Neuronal stem cell (in vitro differentiated cells): ENCODE measurements around the gene PRTFDC1. TPM values are rescaled to one million over a fixed set of nuclear protein-coding genes. Genes with fewer than 3 reads are reported as not detected.

ENCODE experiments used
- DNase-seq: peaks from one replicate; pipeline ENCODE4 v3.0.0-alpha.2; 2013; ENCODE audit warnings: low spot score
- H2AFZ ChIP-seq: one replicate; pipeline ENCODE4 v1.6.1; 2013; ENCODE audit warnings: mild to moderate bottlenecking, low read length, inconsistent platforms
- H2AK5ac ChIP-seq: 2 replicates; pipeline ENCODE4 v1.6.1; 2013; ENCODE audit warnings: low read depth, mild to moderate bottlenecking, inconsistent platforms, low read length, moderate library complexity, mixed read lengths
- H2BK120ac ChIP-seq: 2 replicates; pipeline ENCODE4 v1.6.1; 2013; ENCODE audit warnings: low read depth, mild to moderate bottlenecking, inconsistent platforms, low read length, moderate library complexity, mixed read lengths
- H2BK12ac ChIP-seq: one replicate; pipeline ENCODE4 v1.6.1; 2013; ENCODE audit warnings: low read length, inconsistent platforms
- H2BK15ac ChIP-seq: 2 replicates; pipeline ENCODE4 v1.6.1; 2013; ENCODE audit warnings: mild to moderate bottlenecking, low read length, inconsistent platforms, mixed read lengths
- H2BK5ac ChIP-seq: one replicate; pipeline ENCODE4 v1.6.1; 2013; ENCODE audit warnings: inconsistent platforms, mild to moderate bottlenecking, low read length, moderate library complexity
- H3K14ac ChIP-seq: one replicate; pipeline ENCODE4 v1.6.1; 2013; ENCODE audit warnings: low read length, inconsistent platforms
- H3K18ac ChIP-seq: 2 replicates; pipeline ENCODE4 v1.6.1; 2013; ENCODE audit warnings: low read length, inconsistent platforms
- H3K23ac ChIP-seq: 2 replicates; pipeline ENCODE4 v1.6.1; 2013; ENCODE audit warnings: low read depth, mild to moderate bottlenecking, mixed read lengths, low read length, inconsistent platforms; ENCODE audit not compliant: poor library complexity
- H3K27ac ChIP-seq: replicated peaks from 3 replicates; pipeline ENCODE4 v1.5.1; 2013; ENCODE audit warnings: low read length, inconsistent platforms
- H3K27me3 ChIP-seq, 3 experiments: 2 replicates each; pipeline ENCODE4 v1.6.1; 2013; ENCODE audit warnings: low read length in 3 of 3, mild to moderate bottlenecking in 2 of 3, inconsistent platforms in 1 of 3, low read depth in 1 of 3, mixed read lengths in 1 of 3, moderate library complexity in 1 of 3; ENCODE audit not compliant: control insufficient read depth in 3 of 3, insufficient read depth in 3 of 3
- H3K36me3 ChIP-seq, 2 donors: replicated peaks in 1 of 2; 2 replicates each; pipeline ENCODE4 v1.6.1; 2013; ENCODE audit warnings: low read length in 2 of 2; ENCODE audit not compliant: control insufficient read depth in 2 of 2, insufficient read depth in 2 of 2
- H3K4ac ChIP-seq: 2 replicates; pipeline ENCODE4 v1.6.1; 2013; ENCODE audit warnings: inconsistent platforms, mild to moderate bottlenecking, low read length, moderate library complexity
- H3K4me1 ChIP-seq, 2 donors: 1 replicate in 1 of 2; 2 replicates in 1 of 2; pipeline ENCODE4 v1.6.1; 2013; ENCODE audit warnings: low read length in 2 of 2, low read depth in 1 of 2; ENCODE audit not compliant: control insufficient read depth in 2 of 2, insufficient read depth in 1 of 2
- H3K4me2 ChIP-seq: one replicate; pipeline ENCODE4 v1.6.1; 2013; ENCODE audit warnings: mild to moderate bottlenecking, low read length, inconsistent platforms; ENCODE audit not compliant: insufficient read depth, poor library complexity, severe bottlenecking
- H3K4me3 ChIP-seq, 2 donors: 2 replicates each; pipeline ENCODE4 v1.5.1; 2013; ENCODE audit warnings: low read length in 2 of 2, mild to moderate bottlenecking in 2 of 2, inconsistent platforms in 1 of 2, moderate library complexity in 1 of 2
- H3K79me1 ChIP-seq: one replicate; pipeline ENCODE4 v1.6.1; 2013; ENCODE audit warnings: low read depth, mild to moderate bottlenecking, inconsistent platforms, low read length, moderate library complexity
- H3K9ac ChIP-seq: one replicate; pipeline ENCODE4 v1.6.1; 2013; ENCODE audit warnings: mild to moderate bottlenecking, low read depth, low read length, inconsistent platforms; ENCODE audit not compliant: poor library complexity
- H3K9me3 ChIP-seq, 2 donors: replicated peaks in 1 of 2; 2 replicates each; pipeline versions ENCODE3 to v1.6.1; 2013; ENCODE audit warnings: low read length in 2 of 2, mild to moderate bottlenecking in 2 of 2, inconsistent platforms in 1 of 2, low read depth in 1 of 2, mixed read lengths in 1 of 2, moderate library complexity in 1 of 2; ENCODE audit not compliant: control insufficient read depth in 2 of 2, insufficient read depth in 1 of 2
- H4K8ac ChIP-seq: one replicate; pipeline ENCODE4 v1.6.1; 2013; ENCODE audit warnings: low read depth, mild to moderate bottlenecking, inconsistent platforms, low read length, moderate library complexity
- H4K91ac ChIP-seq: one replicate; pipeline ENCODE4 v1.6.1; 2013; ENCODE audit warnings: low read length, low read depth, mild to moderate bottlenecking, inconsistent platforms; ENCODE audit not compliant: poor library complexity
- WGBS, 2 donors: extraction: QIAGEN DNeasy Blood & Tissue Kit; methylation state at CpG; one replicate each; pipeline ENCODE4 v1.1.7; 2013; ENCODE audit warnings: missing lambda C conversion rate in 2 of 2, mixed read lengths in 1 of 2; ENCODE audit not compliant: insufficient read length in 2 of 2, insufficient replicate concordance in 1 of 2; ENCODE audit errors: extremely low coverage in 2 of 2; 5-methylcytosine and 5-hydroxymethylcytosine counted together
- small RNA-seq: library from polyadenylated mRNA; stranded (forward); fragments of <200 nt; extraction: miRNeasy Mini kit (QIAGEN cat#:217004); gene quantifications from one replicate; pipeline ENCODE3, GENCODE V24; 2013; ENCODE audit not compliant: insufficient read depth

PRTFDC1 gene

DNA sequence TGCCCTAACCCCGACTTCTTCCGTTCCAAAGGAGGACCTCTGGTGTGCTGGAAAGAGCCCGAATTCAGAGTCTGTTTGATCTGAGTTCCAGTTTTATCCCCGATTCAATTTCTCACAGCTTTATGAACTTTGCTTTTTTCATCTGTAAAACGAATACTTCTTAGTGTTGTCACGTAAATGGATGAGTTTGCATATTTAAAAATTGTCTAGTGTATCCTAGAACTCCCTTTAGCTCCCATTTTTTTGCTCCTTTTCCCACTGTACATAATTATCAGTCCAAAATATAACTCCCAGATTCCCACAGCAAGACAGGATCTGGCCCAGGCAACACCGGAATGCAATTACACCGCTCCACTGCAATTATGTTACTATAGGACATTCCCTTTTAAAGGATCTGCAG lies 148.0 kb downstream of the PRTFDC1 start:
- Histone ChIP-seq H2BK12ac (no peak overlapping the region), H2BK5ac (no peak overlapping the region), H2AFZ (no peak overlapping the region), H3K9ac (no peak overlapping the region), H2AK5ac (no peak overlapping the region), H3K27me3 (no peaks in the 10 kb centered on the region), H3K18ac (no peak overlapping the region), H2BK120ac (no peak overlapping the region), H3K79me1 (no peaks in the 10 kb centered on the region), H3K4ac (no peak overlapping the region), H3K36me3 (no peaks in the 10 kb centered on the region), H3K4me3 (no peak overlapping the region), H3K23ac (no peak overlapping the region), H4K8ac (no peak overlapping the region), H3K4me2 (no peak overlapping the region), H3K27ac (no peak overlapping the region), H4K91ac (no peak overlapping the region), H2BK15ac (no peak overlapping the region), H3K9me3 (no peaks in the 10 kb centered on the region), H3K14ac (no peak overlapping the region), H3K4me1 (no peaks in the 10 kb centered on the region)
- DNase-seq, result no peak
- no CpG with 5 or more reads among the region's 8 CpGs for WGBS, 2 donors

DNA sequence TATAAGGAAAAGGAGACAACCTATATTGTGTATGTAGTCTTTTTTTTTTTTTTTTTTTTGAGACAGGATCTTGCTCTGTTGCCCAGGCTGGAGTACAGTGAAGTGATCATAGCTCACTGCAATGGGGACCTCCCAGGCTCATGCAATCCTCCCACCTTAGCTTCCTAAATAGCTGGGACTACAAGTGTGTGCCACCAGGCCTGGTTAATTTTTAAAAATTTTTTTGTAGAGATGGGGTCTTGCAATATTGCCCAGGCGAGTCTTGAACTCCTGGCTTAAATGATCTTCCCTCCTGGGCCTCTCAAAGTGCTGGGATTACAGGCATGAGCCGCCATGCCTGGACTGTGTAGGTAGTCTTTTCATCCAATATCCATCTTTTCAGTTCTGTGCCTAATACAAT lies 150.0 kb downstream of the PRTFDC1 start:
- no peak overlapping the region for H3K4me3 ChIP-seq
- no peak overlapping the region for H3K27ac ChIP-seq
- H2BK15ac ChIP-seq, result no peak overlapping the region
- no peak overlapping the region for H2BK120ac ChIP-seq
- no peak overlapping the region for H3K23ac ChIP-seq
- no peak overlapping the region for H3K4ac ChIP-seq
- no peaks in the 10 kb centered on the region for H3K9me3 ChIP-seq
- H4K8ac ChIP-seq, result no peak overlapping the region
- H2AK5ac ChIP-seq, result no peak overlapping the region
- no peak overlapping the region for H3K18ac ChIP-seq
- no CpG with 5 or more reads among the region's 2 CpGs for WGBS, 2 donors
- H3K4me2 ChIP-seq, result no peak overlapping the region
- no peak overlapping the region for H3K14ac ChIP-seq
- H3K79me1 ChIP-seq, result no peaks in the 10 kb centered on the region
- no peak overlapping the region for H3K9ac ChIP-seq
- no peaks in the 10 kb centered on the region for H3K4me1 ChIP-seq
- H2BK12ac ChIP-seq, result no peak overlapping the region
- H3K27me3 ChIP-seq, result no peaks in the 10 kb centered on the region
- no peak overlapping the region for H4K91ac ChIP-seq
- no peaks in the 10 kb centered on the region for H3K36me3 ChIP-seq
- DNase-seq, result no peak
- no peak overlapping the region for H2BK5ac ChIP-seq
- H2AFZ ChIP-seq, result no peak overlapping the region

DNA sequence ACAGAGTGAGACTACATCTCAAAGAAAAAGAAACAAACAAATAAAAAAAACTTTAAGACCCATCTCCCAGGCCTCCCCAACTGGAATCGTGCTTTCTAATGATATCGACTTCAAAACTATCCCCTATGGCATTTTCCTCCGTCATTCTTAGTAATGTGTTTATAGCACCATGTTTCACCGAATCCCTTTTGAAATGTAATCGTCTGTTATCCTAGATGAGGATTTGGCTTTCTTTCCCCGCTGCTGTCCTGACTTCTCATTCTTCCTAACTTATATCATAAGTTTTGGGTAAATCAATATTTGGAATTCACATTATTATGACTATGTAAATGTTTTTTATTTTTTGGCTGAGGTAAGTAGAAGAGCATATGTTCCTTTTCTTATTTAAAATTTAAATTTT lies 151.5 kb downstream of the PRTFDC1 start:
- H2BK12ac ChIP-seq, result no peak overlapping the region
- no peak overlapping the region for H3K27ac ChIP-seq
- H2AFZ ChIP-seq, result no peak overlapping the region
- no peaks in the 10 kb centered on the region for H3K27me3 ChIP-seq
- no peaks in the 10 kb centered on the region for H3K4me1 ChIP-seq
- no peak overlapping the region for H4K8ac ChIP-seq
- H3K4me3 ChIP-seq, result no peak overlapping the region
- no peak overlapping the region for H3K14ac ChIP-seq
- no peaks in the 10 kb centered on the region for H3K79me1 ChIP-seq
- no peak overlapping the region for H2BK5ac ChIP-seq
- no peak overlapping the region for H2BK120ac ChIP-seq
- H4K91ac ChIP-seq, result no peak overlapping the region
- no peak overlapping the region for H3K23ac ChIP-seq
- H3K4me2 ChIP-seq, result no peak overlapping the region
- H2AK5ac ChIP-seq, result no peak overlapping the region
- no peak overlapping the region for H3K4ac ChIP-seq
- H2BK15ac ChIP-seq, result no peak overlapping the region
- no peaks in the 10 kb centered on the region for H3K9me3 ChIP-seq
- no CpG with 5 or more reads among the region's 6 CpGs for WGBS, 2 donors
- H3K18ac ChIP-seq, result no peak overlapping the region
- no peaks in the 10 kb centered on the region for H3K36me3 ChIP-seq
- no peak for DNase-seq
- H3K9ac ChIP-seq, result no peak overlapping the region

Small RNAs within 50 kb of the gene (small RNA-seq; reads per million reads assigned to genes)
- not detected for gene AL512598.1
- not detected for gene RN7SKP241
